DMS53 treated with DMSO at 0.1 percent for 48 hours (cell line): ENCODE results near the gene CARD9.

Source experiments
- DNase-seq: peaks from one replicate; lab custom pipeline; 2025; ENCODE audit not compliant: unreplicated experiment; lab: John Stamatoyannopoulos, UW

The CARD9 gene

DNA sequence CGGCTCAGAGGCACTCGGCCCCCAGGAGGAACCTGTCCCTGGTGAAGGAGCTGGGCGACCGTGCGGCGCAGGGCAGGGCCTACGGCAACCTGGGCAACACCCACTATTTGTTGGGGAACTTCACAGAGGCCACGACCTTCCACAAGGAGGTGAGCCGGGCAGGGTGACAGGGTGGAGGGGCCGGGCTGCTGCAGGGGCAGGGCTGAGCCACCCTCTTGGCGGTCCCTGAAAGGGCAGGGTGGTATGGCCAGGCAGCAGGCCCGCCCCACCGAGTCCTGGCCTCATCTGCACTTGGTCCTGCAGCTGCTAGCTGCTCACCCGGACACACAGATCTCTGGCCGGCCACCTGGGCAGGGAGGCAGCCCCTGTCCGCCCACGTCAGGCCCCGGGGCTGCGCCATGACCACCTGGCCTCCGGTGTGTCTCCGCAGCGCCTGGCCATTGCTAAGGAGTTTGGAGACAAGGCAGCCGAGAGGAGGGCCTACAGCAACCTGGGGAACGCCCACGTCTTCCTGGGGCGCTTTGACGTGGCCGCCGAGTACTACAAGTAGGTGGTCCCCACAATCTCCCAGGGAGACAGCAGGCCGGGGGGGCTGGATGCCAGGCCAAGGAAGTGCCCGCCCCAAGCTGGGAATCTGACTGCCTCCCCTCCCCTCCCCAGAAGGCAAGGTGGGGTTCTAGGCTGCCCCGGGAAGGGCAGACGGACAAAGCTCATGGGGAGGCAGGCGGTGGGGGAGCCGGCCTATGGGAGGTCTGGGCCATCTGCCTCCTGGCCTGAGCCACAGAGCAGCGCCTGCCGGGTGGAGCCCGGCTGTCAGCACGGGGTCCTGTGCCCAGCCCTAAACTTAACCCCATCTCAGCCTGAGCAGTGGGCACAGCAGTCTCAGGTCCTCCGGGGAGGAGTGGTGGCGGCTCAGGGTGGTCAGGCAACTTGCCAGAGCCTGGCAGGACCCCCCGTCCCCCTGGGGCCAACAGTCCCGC is 35.8 kb downstream of the CARD9 start:
- no peak for DNase-seq

- DNase-seq, result no peak
Measured at GRCh38 chr9:136336881-136337280, 36.6 kb downstream of the CARD9 start.

- no peak for DNase-seq
Measured at GRCh38 chr9:136336156-136336870, 37.2 kb downstream of the CARD9 start.

- no peak for DNase-seq
Measured at GRCh38 chr9:136335296-136336155, 37.9 kb downstream of the CARD9 start.

DNA sequence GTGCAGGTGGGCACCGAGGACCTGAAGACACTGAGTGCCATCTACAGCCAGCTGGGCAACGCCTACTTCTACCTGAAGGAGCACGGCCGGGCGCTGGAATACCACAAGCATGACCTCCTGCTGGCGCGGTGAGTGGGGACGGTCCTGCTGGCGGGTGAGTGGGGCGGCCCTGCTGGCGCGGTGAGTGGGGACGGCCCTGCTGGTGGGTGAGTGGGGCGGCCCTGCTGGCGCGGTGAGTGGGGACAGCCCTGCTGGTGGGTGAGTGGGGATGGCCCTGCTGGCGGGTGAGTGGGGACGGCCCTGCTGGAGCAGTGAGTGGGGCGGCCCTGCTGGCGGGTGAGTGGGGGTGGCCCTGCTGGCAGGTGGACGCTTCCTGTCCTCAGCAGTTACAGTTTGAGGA is 38.9 kb downstream of the CARD9 start:
- DNase-seq, result no peak

DNA sequence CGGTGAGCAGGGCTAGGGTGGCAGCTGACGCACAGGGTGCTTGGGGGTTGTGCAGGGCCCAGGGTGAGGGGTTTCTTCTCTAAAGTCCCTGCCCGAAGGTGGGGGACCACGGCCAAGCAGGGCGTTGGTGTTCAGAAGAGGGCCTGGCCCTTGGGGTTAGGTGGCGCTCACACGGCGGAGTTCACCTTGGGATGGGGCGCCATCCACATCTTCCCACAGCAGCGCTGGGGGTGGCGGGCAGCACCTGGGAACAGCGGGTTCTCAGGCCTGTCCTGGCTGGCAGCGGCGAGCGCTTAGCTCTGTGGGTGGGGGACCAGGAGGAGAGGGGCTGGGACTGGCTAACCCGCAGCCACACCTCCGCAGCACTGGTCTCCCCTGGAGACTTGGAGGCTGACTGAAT is 40.0 kb downstream of the CARD9 start:
- DNase-seq, result no peak

- DNase-seq, result no peak
Measured at GRCh38 chr9:136333045-136333444, 40.4 kb downstream of the CARD9 start.

- no peak for DNase-seq
Measured at GRCh38 chr9:136332482-136332983, 40.9 kb downstream of the CARD9 start.

- DNase-seq, result no peak
Measured at GRCh38 chr9:136331556-136332481, 41.6 kb downstream of the CARD9 start.

DNA sequence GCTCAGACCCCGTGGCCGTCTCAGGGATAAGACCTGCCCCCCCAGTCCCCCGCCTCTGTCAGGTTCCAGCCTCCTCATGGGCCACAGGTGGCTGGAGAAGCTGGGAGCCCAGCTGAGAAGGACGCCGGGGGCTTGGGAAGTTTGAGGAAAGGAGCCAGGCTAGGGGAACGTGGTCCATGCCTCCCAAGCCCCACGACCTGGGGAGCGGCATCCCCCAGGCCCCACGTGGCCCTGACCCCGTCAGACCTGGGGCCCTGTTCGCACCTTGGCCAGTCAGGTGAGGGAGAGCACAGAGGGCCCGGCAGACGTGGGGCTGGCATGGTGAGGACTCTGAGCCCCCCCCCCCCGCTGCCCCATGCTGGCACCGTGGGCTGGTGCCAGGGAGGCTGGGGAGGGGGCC is 42.4 kb downstream of the CARD9 start:
- DNase-seq, result no peak

- DNase-seq, result no peak
Measured at GRCh38 chr9:136330406-136330990, 43.0 kb downstream of the CARD9 start.

- no peak for DNase-seq
Measured at GRCh38 chr9:136329636-136330405, 43.6 kb downstream of the CARD9 start.

DNA sequence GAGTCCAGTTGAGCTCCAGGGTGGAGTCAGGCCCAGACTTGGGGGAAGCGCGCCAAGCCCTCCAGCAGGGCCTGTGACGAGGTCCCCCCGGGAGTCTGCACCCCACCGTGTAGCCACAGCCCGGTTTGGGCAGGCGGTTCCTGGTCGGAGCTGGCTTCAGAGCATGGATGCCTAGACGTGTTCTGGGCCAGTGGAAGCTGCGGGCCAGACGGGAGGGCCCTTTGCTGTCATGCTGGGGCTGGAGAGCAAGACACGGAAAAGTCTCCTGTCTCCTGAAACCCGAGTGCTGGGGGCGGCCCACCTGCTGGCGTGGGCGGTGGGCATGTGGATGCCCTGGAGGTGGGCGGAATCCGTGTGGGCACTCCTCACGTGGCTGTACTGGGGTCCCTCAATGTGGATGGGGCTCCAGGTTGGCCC is 44.2 kb downstream of the CARD9 start:
- no peak for DNase-seq

GRCh38 chr9:136328622-136329041 is 44.8 kb downstream of the CARD9 start:
- DNase-seq, result no peak

DNA sequence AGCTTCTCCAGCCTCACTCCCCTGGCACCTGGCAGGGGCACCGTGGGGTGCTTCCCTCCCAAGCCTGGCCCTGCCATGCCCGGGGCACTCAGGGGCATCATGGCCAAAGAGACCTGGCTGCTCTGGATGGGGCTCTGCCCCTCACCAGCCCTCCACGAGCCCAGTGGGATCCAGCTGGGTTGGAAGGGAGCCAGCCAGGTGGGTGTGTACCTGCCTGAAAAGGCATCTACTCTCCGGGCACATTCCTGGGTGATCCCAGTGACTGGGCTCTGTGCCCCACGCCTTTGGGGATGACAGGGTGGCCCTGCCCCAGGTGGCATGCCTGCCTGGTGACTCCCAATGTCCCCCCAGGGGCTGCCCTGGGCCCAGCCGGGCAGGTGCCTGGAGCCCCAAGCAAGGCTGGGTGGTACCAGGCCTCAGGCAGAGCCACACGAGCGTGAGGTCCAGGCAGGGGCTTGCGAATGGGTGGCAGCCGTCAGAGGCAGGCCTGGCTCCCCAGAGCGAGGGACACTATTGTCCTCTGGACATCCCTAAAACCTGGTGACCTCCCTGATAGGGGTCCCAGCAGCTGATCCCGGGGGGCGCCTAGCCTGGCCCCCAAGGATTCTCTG is 45.4 kb downstream of the CARD9 start:
- no peak for DNase-seq

DNA sequence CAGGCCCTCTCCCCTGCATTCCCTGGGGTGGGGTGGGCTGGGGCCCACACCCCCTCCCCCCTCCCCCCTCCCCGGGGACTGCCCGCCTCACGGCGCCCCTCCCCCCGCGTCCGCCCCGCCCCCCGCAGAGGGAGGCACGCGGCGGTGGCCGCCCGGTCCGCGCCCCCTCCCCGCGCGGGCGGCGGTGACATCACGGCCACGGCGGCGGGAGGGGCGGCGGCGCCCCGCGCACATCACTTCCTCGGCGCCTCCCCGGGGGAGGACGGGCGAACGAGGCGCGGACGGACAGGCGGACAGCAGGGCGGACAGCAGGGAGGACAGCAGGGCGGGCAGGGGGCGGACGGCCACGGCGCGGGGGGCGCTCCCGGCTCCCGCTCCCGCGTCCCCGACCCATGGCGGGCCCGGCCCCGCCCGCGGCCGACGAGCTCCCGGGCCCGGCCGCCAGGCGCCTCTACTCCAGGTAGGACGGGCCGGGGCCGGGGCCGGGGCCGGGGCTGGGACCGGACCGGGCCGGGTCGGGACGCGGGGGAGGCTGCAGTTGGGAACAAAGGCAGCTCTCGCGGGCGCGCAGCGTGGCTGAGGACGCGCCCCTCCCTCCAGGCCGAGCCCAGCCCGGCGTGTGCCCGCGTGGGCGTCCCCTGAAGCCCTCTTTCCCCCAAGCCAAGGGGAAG is 46.0 kb downstream of the CARD9 start, which contains the start of gene GPSM1:
GPSM1 (plus strand) TSS at position 236 of the 671 bp plus-strand sequence; CDS start at position 393, 157 bp downstream.
- DNase-seq, result no peak

DNA sequence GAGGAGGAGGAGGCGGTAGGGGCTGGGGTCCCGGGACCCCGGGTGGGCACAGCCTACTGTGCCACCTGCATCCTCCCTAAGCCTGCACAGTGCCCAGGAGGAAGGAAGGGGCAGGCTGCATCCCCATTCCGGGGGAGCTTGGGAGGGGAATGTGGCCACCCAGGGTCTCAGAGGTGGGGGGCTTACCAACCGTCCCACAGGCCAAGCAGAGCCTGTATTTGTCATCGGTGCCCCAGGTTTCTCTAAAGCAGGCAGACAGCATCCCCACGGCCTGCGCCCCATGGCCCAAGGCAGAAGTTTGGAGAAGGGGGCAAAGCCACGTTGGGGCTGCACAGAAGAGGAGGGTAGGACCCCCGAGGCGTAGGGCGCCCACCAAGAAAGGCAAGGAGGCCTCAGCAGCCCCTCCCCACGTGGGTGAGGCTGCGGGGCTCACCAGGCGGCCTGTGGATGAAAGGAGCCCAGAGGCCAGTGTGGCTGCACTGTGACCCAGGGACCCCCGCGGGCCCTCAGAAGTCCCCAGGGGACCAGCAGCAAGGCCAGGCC is 46.6 kb downstream of the CARD9 start:
- no peak for DNase-seq
